Measurements from ENCODE around the gene DISP3. TPM values are rescaled to one million over a fixed set of nuclear protein-coding genes. Genes with fewer than 3 reads are reported as not detected.

Gene DISP3
- total and polyA plus RNA-seq, 2 experiments from 2014 or later, result not detected

GRCh38 chr1:11562664-11563063 lies 83.7 kb downstream of the DISP3 start:
- no peak for TF ChIP-seq EZH2phosphoT487 (IDR thresholded peaks at IDR 0.05; ENCODE audit: insufficient read depth, low read depth)
- no peak for TF ChIP-seq EZH2 (IDR thresholded peaks at IDR 0.05; ENCODE audit: insufficient read depth, poor library complexity, severe bottlenecking)
- Histone ChIP-seq H2AFZ (no peak overlapping the region), H3K4me2 (ENCODE audit: unreplicated experiment) (no peak overlapping the region), H3K27ac (no peak overlapping the region), H3K4me1 (ENCODE audit: insufficient read depth) (no peaks in the 10 kb centered on the region), H4K20me1 (ENCODE audit: insufficient read depth) (no peaks in the 10 kb centered on the region), H3K27me3 (replicated peaks; ENCODE audit: insufficient read depth) (peaks cover 15% of the 10 kb centered on the region), H3K36me3 (ENCODE audit: low read depth) (no peaks in the 10 kb centered on the region), H3K79me2 (ENCODE audit: insufficient read depth) (no peaks in the 10 kb centered on the region), H3K4me3 (no peak overlapping the region), H3K9me3 (ENCODE audit: low read depth) (no peaks in the 10 kb centered on the region), H3F3A (ENCODE audit: insufficient read depth) (no peaks in the 10 kb centered on the region), H3K9me2 (ENCODE audit: insufficient read depth) (no peaks in the 10 kb centered on the region), H3K9ac (no peak overlapping the region)
- in situ Hi-C loops (cut with MboI), result no loop called here
- no peak for DNase-seq
- 47 to 52% methylated on average over 6 of the region's 6 CpGs for WGBS, 2 experiments (ENCODE audit: low coverage in 1 of 2, low lambda C conversion rate in 2 of 2, missing lambda C conversion rate in 2 of 2)

- Histone ChIP-seq H3K9me3 (ENCODE audit: low read depth) (no peaks in the 10 kb centered on the region), H3K27ac (no peak overlapping the region), H3K79me2 (ENCODE audit: insufficient read depth) (no peaks in the 10 kb centered on the region), H2AFZ (no peak overlapping the region), H4K20me1 (ENCODE audit: insufficient read depth) (no peaks in the 10 kb centered on the region), H3K27me3 (replicated peaks; ENCODE audit: insufficient read depth) (peaks cover 10% of the 10 kb centered on the region), H3K36me3 (ENCODE audit: low read depth) (no peaks in the 10 kb centered on the region), H3K4me1 (ENCODE audit: insufficient read depth) (no peaks in the 10 kb centered on the region), H3K4me2 (ENCODE audit: unreplicated experiment) (no peak overlapping the region), H3K9ac (no peak overlapping the region), H3F3A (ENCODE audit: insufficient read depth) (no peaks in the 10 kb centered on the region), H3K9me2 (ENCODE audit: insufficient read depth) (no peaks in the 10 kb centered on the region), H3K4me3 (no peak overlapping the region)
- in situ Hi-C loops (cut with MboI), result no loop called here
- no peak for TF ChIP-seq EZH2phosphoT487 (IDR thresholded peaks at IDR 0.05; ENCODE audit: insufficient read depth, low read depth)
- no peak for TF ChIP-seq EZH2 (IDR thresholded peaks at IDR 0.05; ENCODE audit: insufficient read depth, poor library complexity, severe bottlenecking)
- 2% methylated on average over 14 of the region's 14 CpGs for WGBS, 2 experiments (ENCODE audit: low coverage in 1 of 2, low lambda C conversion rate in 2 of 2, missing lambda C conversion rate in 2 of 2)
- peak; percentile 36 for DNase-seq
Observed at GRCh38 chr1:11563560-11564069, 84.7 kb downstream of the DISP3 start.

- H3K4me1 ChIP-seq (ENCODE audit: insufficient read depth), result no peaks in the 10 kb centered on the region
- H3K27me3 ChIP-seq (replicated peaks; ENCODE audit: insufficient read depth), result peaks cover 14% of the 10 kb centered on the region
- H3F3A ChIP-seq (ENCODE audit: insufficient read depth), result no peaks in the 10 kb centered on the region
- H2AFZ ChIP-seq, result no peak overlapping the region
- no peak overlapping the region for H3K4me2 ChIP-seq (ENCODE audit: unreplicated experiment)
- in situ Hi-C loops (cut with MboI), result no loop called here
- no peaks in the 10 kb centered on the region for H4K20me1 ChIP-seq (ENCODE audit: insufficient read depth)
- no peaks in the 10 kb centered on the region for H3K79me2 ChIP-seq (ENCODE audit: insufficient read depth)
- H3K9ac ChIP-seq, result no peak overlapping the region
- DNase-seq, result no peak
- no peak for TF ChIP-seq EZH2phosphoT487 (IDR thresholded peaks at IDR 0.05; ENCODE audit: insufficient read depth, low read depth)
- no peak for TF ChIP-seq EZH2 (IDR thresholded peaks at IDR 0.05; ENCODE audit: insufficient read depth, poor library complexity, severe bottlenecking)
- no peaks in the 10 kb centered on the region for H3K9me3 ChIP-seq (ENCODE audit: low read depth)
- H3K9me2 ChIP-seq (ENCODE audit: insufficient read depth), result no peaks in the 10 kb centered on the region
- no peak overlapping the region for H3K4me3 ChIP-seq
- no peak overlapping the region for H3K27ac ChIP-seq
- WGBS, 2 experiments (ENCODE audit: low coverage in 1 of 2, low lambda C conversion rate in 2 of 2, missing lambda C conversion rate in 2 of 2), result 53 to 66% methylated on average over 5 of the region's 5 CpGs
- H3K36me3 ChIP-seq (ENCODE audit: low read depth), result no peaks in the 10 kb centered on the region
Observed at GRCh38 chr1:11564237-11564636, 85.3 kb downstream of the DISP3 start.

GRCh38 chr1:11566042-11566850 lies 87.3 kb downstream of the DISP3 start:
- Histone ChIP-seq H3K9me2 (ENCODE audit: insufficient read depth) (no peaks in the 10 kb centered on the region), H3K79me2 (ENCODE audit: insufficient read depth) (no peaks in the 10 kb centered on the region), H3K4me1 (ENCODE audit: insufficient read depth) (no peaks in the 10 kb centered on the region), H2AFZ (no peak overlapping the region), H3K4me3 (no peak overlapping the region), H3K36me3 (ENCODE audit: low read depth) (no peaks in the 10 kb centered on the region), H4K20me1 (ENCODE audit: insufficient read depth) (no peaks in the 10 kb centered on the region), H3K27me3 (replicated peaks; ENCODE audit: insufficient read depth) (peaks cover 14% of the 10 kb centered on the region), H3K27ac (no peak overlapping the region), H3K4me2 (ENCODE audit: unreplicated experiment) (no peak overlapping the region), H3F3A (ENCODE audit: insufficient read depth) (no peaks in the 10 kb centered on the region), H3K9ac (no peak overlapping the region), H3K9me3 (ENCODE audit: low read depth) (no peaks in the 10 kb centered on the region)
- in situ Hi-C loops (cut with MboI), result no loop called here
- 43% methylated on average over 16 of the region's 16 CpGs for WGBS, 2 experiments (ENCODE audit: low coverage in 1 of 2, low lambda C conversion rate in 2 of 2, missing lambda C conversion rate in 2 of 2)
- no peak for TF ChIP-seq EZH2 (IDR thresholded peaks at IDR 0.05; ENCODE audit: insufficient read depth, poor library complexity, severe bottlenecking)
- no peak for TF ChIP-seq EZH2phosphoT487 (IDR thresholded peaks at IDR 0.05; ENCODE audit: insufficient read depth, low read depth)
- no peak for DNase-seq

All from GM23248 (cell line).